Endodermal cell (in vitro differentiated cells): ENCODE results near the gene SDK2. TPM values are rescaled to one million over a fixed set of nuclear protein-coding genes. Genes with fewer than 3 reads are reported as not detected.
A peak's percentile ranks its signal among the peaks of the same experiment; 100 is the strongest.

Experiments
- DNase-seq: peaks from one replicate; pipeline ENCODE4 v3.0.0-alpha.2; 2017
- H3K27ac ChIP-seq: 2 replicates; pipeline ENCODE4 v1.5.1; 2013; ENCODE audit warnings: mild to moderate bottlenecking, low read depth, low read length, moderate library complexity
- H3K27me3 ChIP-seq: 2 replicates; pipeline ENCODE4 v1.6.1; 2013; ENCODE audit warnings: mild to moderate bottlenecking, low read length, moderate library complexity; ENCODE audit not compliant: insufficient read depth, control insufficient read depth, poor library complexity, severe bottlenecking
- H3K36me3 ChIP-seq: 2 replicates; pipeline ENCODE4 v1.7.0; 2013; ENCODE audit warnings: mild to moderate bottlenecking, low read length, moderate library complexity; ENCODE audit not compliant: control insufficient read depth, insufficient read depth
- H3K4me1 ChIP-seq: one replicate; pipeline ENCODE4 v1.7.0; 2013; ENCODE audit warnings: low read length; ENCODE audit not compliant: control insufficient read depth, insufficient read depth
- H3K4me3 ChIP-seq: 2 replicates; pipeline ENCODE4 v1.5.1; 2013; ENCODE audit warnings: mild to moderate bottlenecking, low read length, moderate library complexity
- H3K9ac ChIP-seq: 2 replicates; pipeline ENCODE4 v1.6.1; 2013; ENCODE audit warnings: mild to moderate bottlenecking, low read length, moderate library complexity; ENCODE audit not compliant: poor library complexity, severe bottlenecking; ENCODE audit errors: extremely low read depth
- H3K9me3 ChIP-seq: 2 replicates; pipeline ENCODE4 v1.6.1; 2013; ENCODE audit warnings: mild to moderate bottlenecking, low read length, moderate library complexity; ENCODE audit not compliant: control insufficient read depth
- H3K27ac Mint-ChIP-seq: 2 replicates; pipeline ENCODE4 v1.8.0; 2020; ENCODE audit warnings: mixed read lengths
- H3K27me3 Mint-ChIP-seq: 2 replicates; pipeline ENCODE4 v1.8.0; 2021; ENCODE audit warnings: mild to moderate bottlenecking, mixed read lengths; ENCODE audit not compliant: insufficient read depth
- H3K36me3 Mint-ChIP-seq: 2 replicates; pipeline ENCODE4 v1.8.0; 2020; ENCODE audit warnings: low read depth, mixed read lengths
- H3K4me1 Mint-ChIP-seq: 2 replicates; pipeline ENCODE4 v1.8.0; 2020; ENCODE audit warnings: mixed read lengths
- H3K4me3 Mint-ChIP-seq: 2 replicates; pipeline ENCODE4 v1.8.0; 2020; ENCODE audit warnings: mild to moderate bottlenecking, moderate library complexity, mixed read lengths
- H3K9me3 Mint-ChIP-seq: 2 replicates; pipeline ENCODE4 v1.8.0; 2020; ENCODE audit warnings: mild to moderate bottlenecking, mixed read lengths
- CTCF ChIP-seq: fragments of 200-600 bp; sonication (generic); conservative IDR thresholded peaks from 2 replicates; pipeline ENCODE4 v1.5.0; 2021; ENCODE audit warnings: antibody characterized with exemption, mild to moderate bottlenecking
- WGBS, 2 experiments: methylation state at CpG; one replicate each; pipeline versions ENCODE4 v1.1.5 to v1.1.7; 2013; ENCODE audit warnings: missing lambda C conversion rate in 2 of 2, mixed read lengths in 1 of 2; ENCODE audit not compliant: insufficient coverage in 1 of 2, insufficient read length in 1 of 2; 5-methylcytosine and 5-hydroxymethylcytosine counted together
- total RNA-seq, 2 donors: library from RNA; stranded (reverse); fragmentation: NEBNext Ultra II Directional in 1 of 2; extraction: Animal tissue kit (Norgen Biotek cat#: 25700) in 1 of 2; gene quantifications; 2 replicates in 1 of 2; 3 replicates in 1 of 2; pipeline ENCODE4 v1.2.1, GENCODE V29; 2021

SDK2 gene
- total RNA-seq, 2 donors from 2014 or later = 5.9 to 7.0 TPM

- DNase-seq = no peak
- Mint-ChIP-seq H3K36me3 (peaks cover 6% of the 10 kb centered on the region), H3K4me1 (peaks cover 38% of the 10 kb centered on the region), H3K4me3 (no peak overlapping the region), H3K27me3 (no peaks in the 10 kb centered on the region), H3K9me3 (peaks cover 8% of the 10 kb centered on the region), H3K27ac (peak overlapping the region; percentile 15)
- Histone ChIP-seq H3K9me3 (peaks cover 5% of the 10 kb centered on the region), H3K27ac (no peak overlapping the region), H3K27me3 (no peaks in the 10 kb centered on the region), H3K4me1 (peaks cover 5% of the 10 kb centered on the region), H3K4me3 (no peak overlapping the region), H3K9ac (no peak overlapping the region), H3K36me3 (no peaks in the 10 kb centered on the region)
- TF ChIP-seq CTCF = no peak
- 75 to 90% methylated on average over 1 to 3 of the region's 3 CpGs for WGBS, 2 experiments
Observed at GRCh38 chr17:73490851-73491250, 153.4 kb downstream of the SDK2 start.

GRCh38 chr17:73489991-73490390 is 154.3 kb downstream of the SDK2 start:
- no peak overlapping the region for H3K4me3 Mint-ChIP-seq
- H3K27ac Mint-ChIP-seq = no peak overlapping the region
- no peak overlapping the region for H3K4me3 ChIP-seq
- H3K36me3 Mint-ChIP-seq = peaks cover 14% of the 10 kb centered on the region
- H3K9ac ChIP-seq = no peak overlapping the region
- peaks cover 38% of the 10 kb centered on the region for H3K4me1 Mint-ChIP-seq
- no peaks in the 10 kb centered on the region for H3K27me3 ChIP-seq
- H3K9me3 Mint-ChIP-seq = peaks cover 17% of the 10 kb centered on the region
- WGBS, 2 experiments = 93 to 94% methylated on average over 9 of the region's 9 CpGs
- no peak overlapping the region for H3K27ac ChIP-seq
- H3K36me3 ChIP-seq = no peaks in the 10 kb centered on the region
- no peak for TF ChIP-seq CTCF
- no peaks in the 10 kb centered on the region for H3K27me3 Mint-ChIP-seq
- no peak for DNase-seq
- H3K4me1 ChIP-seq = peaks cover 5% of the 10 kb centered on the region
- peaks cover 14% of the 10 kb centered on the region for H3K9me3 ChIP-seq

- TF ChIP-seq CTCF = no peak
- no peak overlapping the region for H3K27ac Mint-ChIP-seq
Observed at GRCh38 chr17:73489333-73489732, 154.9 kb downstream of the SDK2 start.

More at GRCh38 chr17:73489333-73489732, 154.9 kb downstream of the SDK2 start:
- H3K27me3 Mint-ChIP-seq = no peaks in the 10 kb centered on the region
- H3K9me3 Mint-ChIP-seq = peaks cover 21% of the 10 kb centered on the region
- H3K36me3 ChIP-seq = no peaks in the 10 kb centered on the region
- peaks cover 20% of the 10 kb centered on the region for H3K9me3 ChIP-seq
- no peak overlapping the region for H3K4me3 ChIP-seq
- DNase-seq = peak; percentile 64
- H3K9ac ChIP-seq = no peak overlapping the region
- peaks cover 38% of the 10 kb centered on the region for H3K4me1 Mint-ChIP-seq
- H3K27ac ChIP-seq = no peak overlapping the region
- no peak overlapping the region for H3K4me3 Mint-ChIP-seq
- peaks cover 18% of the 10 kb centered on the region for H3K36me3 Mint-ChIP-seq
- 85 to 90% methylated on average over 6 to 7 of the region's 7 CpGs for WGBS, 2 experiments
- H3K4me1 ChIP-seq = peaks cover 5% of the 10 kb centered on the region
- no peaks in the 10 kb centered on the region for H3K27me3 ChIP-seq
